ENCODE results near the gene ZNF189.

The ZNF189 gene

GRCh38 chr9:101366038-101366756, 32.5 kb upstream of the ZNF189 start:
- Histone ChIP-seq H3K27me3 (ENCODE audit: control insufficient read depth, insufficient read depth, low read length) (no peaks in the 10 kb centered on the region), H3K4me1 (ENCODE audit: control insufficient read depth, low read depth, low read length) (no peaks in the 10 kb centered on the region), H3K9ac (ENCODE audit: low read length) (no peak overlapping the region)

GRCh38 chr9:101367323-101367722, 31.3 kb upstream of the ZNF189 start:
- Histone ChIP-seq H3K27ac (ENCODE audit: low read length) (no peak overlapping the region), H3K27me3 (ENCODE audit: control insufficient read depth, insufficient read depth, low read length) (no peaks in the 10 kb centered on the region), H3K4me3 (ENCODE audit: low read length) (no peak overlapping the region), H3K9me3 (ENCODE audit: control insufficient read depth, low read depth, low read length) (no peaks in the 10 kb centered on the region), H3K36me3 (ENCODE audit: control insufficient read depth, low read depth, low read length) (no peaks in the 10 kb centered on the region), H3K4me1 (ENCODE audit: control insufficient read depth, low read depth, low read length) (no peaks in the 10 kb centered on the region), H3K9ac (ENCODE audit: low read length) (no peak overlapping the region)

More at GRCh38 chr9:101366038-101366756, 32.5 kb upstream of the ZNF189 start:
- H3K9me3 ChIP-seq (ENCODE audit: control insufficient read depth, low read depth, low read length), result no peaks in the 10 kb centered on the region
- no peak overlapping the region for H3K4me3 ChIP-seq (ENCODE audit: low read length)
- H3K27ac ChIP-seq (ENCODE audit: low read length), result no peak overlapping the region
- H3K36me3 ChIP-seq (ENCODE audit: control insufficient read depth, low read depth, low read length), result no peaks in the 10 kb centered on the region

- H3K36me3 ChIP-seq (ENCODE audit: control insufficient read depth, low read depth, low read length), result no peaks in the 10 kb centered on the region
- H3K27me3 ChIP-seq (ENCODE audit: control insufficient read depth, insufficient read depth, low read length), result no peaks in the 10 kb centered on the region
- H3K4me3 ChIP-seq (ENCODE audit: low read length), result no peak overlapping the region
- H3K4me1 ChIP-seq (ENCODE audit: control insufficient read depth, low read depth, low read length), result no peaks in the 10 kb centered on the region
- H3K27ac ChIP-seq (ENCODE audit: low read length), result no peak overlapping the region
- H3K9ac ChIP-seq (ENCODE audit: low read length), result no peak overlapping the region
- no peaks in the 10 kb centered on the region for H3K9me3 ChIP-seq (ENCODE audit: control insufficient read depth, low read depth, low read length)
Observed at GRCh38 chr9:101369286-101369685, 29.4 kb upstream of the ZNF189 start.

- Histone ChIP-seq H3K9ac (ENCODE audit: low read length) (no peak overlapping the region), H3K27me3 (ENCODE audit: control insufficient read depth, insufficient read depth, low read length) (no peaks in the 10 kb centered on the region), H3K27ac (ENCODE audit: low read length) (no peak overlapping the region), H3K4me3 (ENCODE audit: low read length) (no peak overlapping the region), H3K4me1 (ENCODE audit: control insufficient read depth, low read depth, low read length) (no peaks in the 10 kb centered on the region), H3K36me3 (ENCODE audit: control insufficient read depth, low read depth, low read length) (no peaks in the 10 kb centered on the region), H3K9me3 (ENCODE audit: control insufficient read depth, low read depth, low read length) (no peaks in the 10 kb centered on the region)
Observed at GRCh38 chr9:101369884-101370531, 28.6 kb upstream of the ZNF189 start.

DNA sequence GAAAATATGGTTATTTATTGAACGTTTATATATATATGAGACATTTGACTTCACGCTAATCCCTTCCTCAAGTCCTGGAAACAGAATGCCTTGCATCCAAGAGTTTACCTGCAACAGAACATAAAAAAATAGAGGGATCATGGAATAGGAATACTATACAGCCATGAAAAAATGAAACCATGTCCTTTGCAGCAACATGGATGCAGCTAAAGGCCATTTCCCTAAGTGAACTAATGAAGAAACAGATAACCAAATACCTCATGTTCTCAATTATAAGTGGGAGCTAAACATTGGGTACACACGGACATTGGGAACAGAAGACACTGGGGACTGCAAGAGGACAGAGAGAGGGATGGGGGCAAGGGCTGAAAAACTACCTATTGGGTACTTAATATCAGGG, 26.8 kb upstream of the ZNF189 start:
- Histone ChIP-seq H3K27ac (ENCODE audit: low read length) (no peak overlapping the region), H3K4me1 (ENCODE audit: control insufficient read depth, low read depth, low read length) (no peaks in the 10 kb centered on the region), H3K9ac (ENCODE audit: low read length) (no peak overlapping the region), H3K27me3 (ENCODE audit: control insufficient read depth, insufficient read depth, low read length) (no peaks in the 10 kb centered on the region), H3K36me3 (ENCODE audit: control insufficient read depth, low read depth, low read length) (no peaks in the 10 kb centered on the region), H3K4me3 (ENCODE audit: low read length) (no peak overlapping the region), H3K9me3 (ENCODE audit: control insufficient read depth, low read depth, low read length) (no peaks in the 10 kb centered on the region)

DNA sequence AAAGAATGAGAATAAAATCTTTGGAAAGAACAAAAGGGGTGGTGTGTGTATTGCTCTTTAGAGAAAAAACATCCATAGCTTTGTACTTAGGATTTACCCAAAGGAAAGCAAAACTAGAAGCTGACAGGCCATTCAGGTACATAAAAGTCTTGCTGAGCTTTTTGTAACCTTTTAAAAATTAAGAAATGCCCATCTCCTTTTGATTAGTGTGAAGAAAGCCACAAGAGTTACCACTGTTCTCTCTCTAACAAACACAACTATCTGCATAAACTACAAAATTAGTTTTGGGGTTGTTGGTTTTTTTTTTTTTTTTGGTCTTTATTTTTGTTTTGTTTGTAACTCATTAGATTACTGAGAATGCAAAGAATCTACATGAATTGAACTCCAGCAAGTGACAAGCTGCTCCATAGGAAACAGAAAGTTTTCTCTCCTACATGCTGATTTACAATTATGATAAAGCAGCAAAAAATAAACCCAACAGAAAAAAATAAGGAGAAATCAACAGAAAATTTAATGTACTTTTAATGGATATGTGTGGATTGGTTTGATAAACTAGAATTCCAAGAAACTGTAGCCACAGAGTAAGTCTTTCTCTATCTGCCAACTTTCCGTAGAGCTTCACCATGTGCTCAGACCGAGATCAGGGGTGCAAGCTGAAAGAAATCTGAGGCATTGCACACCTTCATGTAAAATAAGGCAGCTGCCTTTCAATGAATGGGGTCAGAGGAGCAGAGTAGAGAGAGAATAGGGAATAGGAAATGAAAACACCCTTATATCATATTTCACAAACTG, 26.1 kb upstream of the ZNF189 start:
- Histone ChIP-seq H3K27me3 (ENCODE audit: control insufficient read depth, insufficient read depth, low read length) (no peaks in the 10 kb centered on the region), H3K4me1 (ENCODE audit: control insufficient read depth, low read depth, low read length) (no peaks in the 10 kb centered on the region), H3K9ac (ENCODE audit: low read length) (no peak overlapping the region), H3K36me3 (ENCODE audit: control insufficient read depth, low read depth, low read length) (no peaks in the 10 kb centered on the region), H3K9me3 (ENCODE audit: control insufficient read depth, low read depth, low read length) (no peaks in the 10 kb centered on the region), H3K4me3 (ENCODE audit: low read length) (no peak overlapping the region), H3K27ac (ENCODE audit: low read length) (no peak overlapping the region)

DNA sequence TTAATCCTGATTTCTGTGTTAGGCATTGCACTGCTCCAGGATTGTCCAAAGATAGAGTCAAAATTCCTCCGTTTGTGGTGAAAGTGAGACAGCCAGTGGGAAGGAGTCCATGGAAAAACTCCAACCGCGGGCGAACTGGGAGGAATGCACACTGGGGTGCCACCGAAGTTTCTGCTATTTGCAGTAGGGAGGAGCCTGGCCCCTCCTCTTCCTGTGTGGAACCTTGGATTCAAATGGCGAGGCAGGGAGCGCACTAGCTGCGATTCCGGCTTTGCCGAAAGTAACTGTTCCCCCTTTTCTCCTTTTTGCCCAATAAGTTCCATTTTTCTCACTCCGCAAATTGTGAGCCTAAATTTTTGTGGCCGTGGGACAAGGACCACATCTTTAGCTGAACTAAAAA, 23.1 kb upstream of the ZNF189 start:
- no peaks in the 10 kb centered on the region for H3K27me3 ChIP-seq (ENCODE audit: control insufficient read depth, insufficient read depth, low read length)
- no peaks in the 10 kb centered on the region for H3K9me3 ChIP-seq (ENCODE audit: control insufficient read depth, low read depth, low read length)
- no peak overlapping the region for H3K9ac ChIP-seq (ENCODE audit: low read length)
- no peak overlapping the region for H3K4me3 ChIP-seq (ENCODE audit: low read length)
- H3K36me3 ChIP-seq (ENCODE audit: control insufficient read depth, low read depth, low read length), result no peaks in the 10 kb centered on the region
- no peaks in the 10 kb centered on the region for H3K4me1 ChIP-seq (ENCODE audit: control insufficient read depth, low read depth, low read length)
- H3K27ac ChIP-seq (ENCODE audit: low read length), result no peak overlapping the region

GRCh38 chr9:101376111-101376848, 22.4 kb upstream of the ZNF189 start:
- H3K27ac ChIP-seq (ENCODE audit: low read length), result no peak overlapping the region

DNA sequence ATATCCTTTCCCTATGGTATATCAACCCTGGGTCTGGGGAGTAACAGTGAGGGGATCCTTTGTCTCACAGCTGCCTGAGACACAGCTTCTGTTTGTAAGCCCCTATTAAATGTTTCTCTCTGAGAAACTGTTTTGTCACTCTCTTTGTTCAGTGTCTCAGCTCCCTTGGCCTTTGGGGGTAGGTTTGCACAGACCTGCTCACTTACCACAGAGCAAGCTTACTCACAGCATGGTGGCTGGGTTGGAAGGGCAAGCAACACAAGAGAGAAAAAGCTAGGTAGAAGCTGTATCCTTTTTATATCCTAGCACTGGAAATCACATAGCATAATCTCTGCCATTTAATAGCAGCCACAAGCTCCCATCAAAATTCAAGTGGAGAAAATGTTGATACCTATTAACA, 18.4 kb upstream of the ZNF189 start:
- no peak overlapping the region for H3K9ac ChIP-seq (ENCODE audit: low read length)
- no peaks in the 10 kb centered on the region for H3K36me3 ChIP-seq (ENCODE audit: control insufficient read depth, low read depth, low read length)
- H3K9me3 ChIP-seq (ENCODE audit: control insufficient read depth, low read depth, low read length), result peaks cover under 1% of the 10 kb centered on the region
- peaks cover 9% of the 10 kb centered on the region for H3K4me1 ChIP-seq (ENCODE audit: control insufficient read depth, low read depth, low read length)
- H3K27ac ChIP-seq (ENCODE audit: low read length), result no peak overlapping the region
- no peaks in the 10 kb centered on the region for H3K27me3 ChIP-seq (ENCODE audit: control insufficient read depth, insufficient read depth, low read length)
- H3K4me3 ChIP-seq (ENCODE audit: low read length), result no peak overlapping the region

More at GRCh38 chr9:101376111-101376848, 22.4 kb upstream of the ZNF189 start:
- Histone ChIP-seq H3K4me1 (ENCODE audit: control insufficient read depth, low read depth, low read length) (no peaks in the 10 kb centered on the region), H3K27me3 (ENCODE audit: control insufficient read depth, insufficient read depth, low read length) (no peaks in the 10 kb centered on the region), H3K9me3 (ENCODE audit: control insufficient read depth, low read depth, low read length) (no peaks in the 10 kb centered on the region), H3K9ac (ENCODE audit: low read length) (no peak overlapping the region), H3K36me3 (ENCODE audit: control insufficient read depth, low read depth, low read length) (no peaks in the 10 kb centered on the region), H3K4me3 (ENCODE audit: low read length) (no peak overlapping the region)

DNA sequence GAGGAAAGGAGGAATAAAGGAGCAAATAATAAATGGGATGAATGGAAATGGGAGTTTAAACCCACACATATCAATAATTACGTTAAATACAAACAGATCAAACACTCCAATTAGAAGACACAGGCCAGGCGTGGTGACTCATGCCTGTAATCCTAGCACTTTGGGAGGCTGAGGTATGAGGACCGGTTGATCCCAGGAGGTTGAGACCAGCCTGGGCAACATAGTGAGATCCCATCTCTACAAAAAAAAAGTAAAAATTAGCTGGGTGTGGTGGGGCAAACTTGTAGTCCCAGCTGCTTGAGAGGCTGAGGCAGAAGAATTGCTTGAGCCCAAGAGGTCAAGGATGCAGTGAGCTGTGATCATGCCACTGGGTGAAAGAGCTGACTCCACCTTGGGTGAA, 17.5 kb upstream of the ZNF189 start:
- H3K27ac ChIP-seq (ENCODE audit: low read length), result no peak overlapping the region
- no peak overlapping the region for H3K4me3 ChIP-seq (ENCODE audit: low read length)
- H3K4me1 ChIP-seq (ENCODE audit: control insufficient read depth, low read depth, low read length), result peaks cover 9% of the 10 kb centered on the region
- H3K36me3 ChIP-seq (ENCODE audit: control insufficient read depth, low read depth, low read length), result no peaks in the 10 kb centered on the region
- no peak overlapping the region for H3K9ac ChIP-seq (ENCODE audit: low read length)
- peaks cover 3% of the 10 kb centered on the region for H3K9me3 ChIP-seq (ENCODE audit: control insufficient read depth, low read depth, low read length)
- no peaks in the 10 kb centered on the region for H3K27me3 ChIP-seq (ENCODE audit: control insufficient read depth, insufficient read depth, low read length)

GRCh38 chr9:101381833-101382342, 16.8 kb upstream of the ZNF189 start:
- no peak overlapping the region for H3K4me3 ChIP-seq (ENCODE audit: low read length)
- no peaks in the 10 kb centered on the region for H3K27me3 ChIP-seq (ENCODE audit: control insufficient read depth, insufficient read depth, low read length)
- H3K9ac ChIP-seq (ENCODE audit: low read length), result no peak overlapping the region
- peaks cover 9% of the 10 kb centered on the region for H3K4me1 ChIP-seq (ENCODE audit: control insufficient read depth, low read depth, low read length)
- peaks cover 3% of the 10 kb centered on the region for H3K9me3 ChIP-seq (ENCODE audit: control insufficient read depth, low read depth, low read length)
- H3K27ac ChIP-seq (ENCODE audit: low read length), result no peak overlapping the region
- no peaks in the 10 kb centered on the region for H3K36me3 ChIP-seq (ENCODE audit: control insufficient read depth, low read depth, low read length)

Data from iPS-18a (cell line).